PC-3 (cell line): ENCODE measurements around the gene SMIM11.
"Not testable (repeated sequence)": the region's sequence is repeated elsewhere in the genome, so short reads cannot be mapped to it uniquely, and the experiment has no call there.

Source experiments
- EZH2phosphoT487 ChIP-seq: fragments of 300-600 bp; sonication (generic); IDR thresholded peaks from 2 replicates; pipeline ENCODE4 v1.6.1; 2018; ENCODE audit warnings: mild to moderate bottlenecking, antibody characterized with exemption, low read length, borderline replicate concordance
- TF ChIP-seq, protein P1 (sequence below): fragments of 300-600 bp; sonication (generic); conservative IDR thresholded peaks from 2 replicates; pipeline ENCODE4 v1.5.1; 2017; ENCODE audit warnings: antibody characterized with exemption, low read depth, mild to moderate bottlenecking, low read length

- not testable (repeated sequence) for TF ChIP-seq EZH2phosphoT487
- TF ChIP-seq, protein P1, sequence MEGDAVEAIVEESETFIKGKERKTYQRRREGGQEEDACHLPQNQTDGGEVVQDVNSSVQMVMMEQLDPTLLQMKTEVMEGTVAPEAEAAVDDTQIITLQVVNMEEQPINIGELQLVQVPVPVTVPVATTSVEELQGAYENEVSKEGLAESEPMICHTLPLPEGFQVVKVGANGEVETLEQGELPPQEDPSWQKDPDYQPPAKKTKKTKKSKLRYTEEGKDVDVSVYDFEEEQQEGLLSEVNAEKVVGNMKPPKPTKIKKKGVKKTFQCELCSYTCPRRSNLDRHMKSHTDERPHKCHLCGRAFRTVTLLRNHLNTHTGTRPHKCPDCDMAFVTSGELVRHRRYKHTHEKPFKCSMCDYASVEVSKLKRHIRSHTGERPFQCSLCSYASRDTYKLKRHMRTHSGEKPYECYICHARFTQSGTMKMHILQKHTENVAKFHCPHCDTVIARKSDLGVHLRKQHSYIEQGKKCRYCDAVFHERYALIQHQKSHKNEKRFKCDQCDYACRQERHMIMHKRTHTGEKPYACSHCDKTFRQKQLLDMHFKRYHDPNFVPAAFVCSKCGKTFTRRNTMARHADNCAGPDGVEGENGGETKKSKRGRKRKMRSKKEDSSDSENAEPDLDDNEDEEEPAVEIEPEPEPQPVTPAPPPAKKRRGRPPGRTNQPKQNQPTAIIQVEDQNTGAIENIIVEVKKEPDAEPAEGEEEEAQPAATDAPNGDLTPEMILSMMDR = not testable (repeated sequence)
Measured at GRCh38 chr21:34400522-34400921, 25.2 kb downstream of the SMIM11 start.
